Lung (tissue), 12 donors: ENCODE measurements around the gene ZPR1. TPM values are rescaled to one million over a fixed set of nuclear protein-coding genes. Genes with fewer than 3 reads are reported as not detected.

ENCODE experiments used
- ATAC-seq: fragments of 200-7000 bp; cut with Tn5 transposase; one replicate; pipeline ENCODE4 v1.9.1; 2020; ENCODE audit warnings: moderate number of reproducible peaks; ENCODE audit not compliant: insufficient read depth, low FRiP score
- DNase-seq, 3 donors: peaks; one replicate each; pipeline ENCODE4 v3.0.0-alpha.2; 2013 to 2017
- H3K27ac ChIP-seq, 2 donors: one replicate each; pipeline ENCODE4 v1.5.1; 2013; ENCODE audit warnings: mild to moderate bottlenecking in 2 of 2, moderate library complexity in 2 of 2, control low read depth in 1 of 2, inconsistent platforms in 1 of 2, low read depth in 1 of 2, low read length in 1 of 2
- H3K27me3 ChIP-seq, 3 donors: one replicate each; pipeline ENCODE4 v1.5.1; 2013; ENCODE audit warnings: low read length in 2 of 3; ENCODE audit not compliant: control insufficient read depth in 3 of 3, insufficient read depth in 3 of 3
- H3K36me3 ChIP-seq, 4 donors: one replicate each; pipeline ENCODE4 v1.5.1; 2013; ENCODE audit warnings: low read length in 4 of 4, mild to moderate bottlenecking in 1 of 4, moderate library complexity in 1 of 4; ENCODE audit not compliant: control insufficient read depth in 4 of 4, insufficient read depth in 4 of 4
- H3K4me1 ChIP-seq, 5 donors: one replicate each; pipeline ENCODE4 v1.5.1; 2013; ENCODE audit warnings: low read length in 5 of 5, mild to moderate bottlenecking in 2 of 5, moderate library complexity in 1 of 5; ENCODE audit not compliant: control insufficient read depth in 5 of 5, insufficient read depth in 5 of 5
- H3K4me3 ChIP-seq: one replicate; pipeline ENCODE4 v1.5.1; 2013; ENCODE audit warnings: mild to moderate bottlenecking, control low read depth, moderate library complexity
- H3K9ac ChIP-seq, 2 donors: one replicate each; pipeline ENCODE4 v1.5.1; 2013; ENCODE audit warnings: low read length in 2 of 2, control low read depth in 1 of 2; ENCODE audit not compliant: insufficient read depth in 1 of 2
- H3K9me3 ChIP-seq, 4 donors: one replicate each; pipeline ENCODE4 v1.5.1; 2013; ENCODE audit warnings: low read length in 3 of 4, mild to moderate bottlenecking in 1 of 4, moderate library complexity in 1 of 4; ENCODE audit not compliant: control insufficient read depth in 4 of 4, insufficient read depth in 3 of 4
- WGBS, 2 donors: extraction: QIAGEN DNeasy Blood & Tissue Kit; methylation state at CpG; one replicate each; pipeline ENCODE4 v1.1.7; 2013; 5-methylcytosine and 5-hydroxymethylcytosine counted together
- polyA plus RNA-seq, 2 donors: library from polyadenylated mRNA; stranded (reverse); fragments of 200-250 nt; gene quantifications; one replicate each; pipeline ENCODE4 v1.2.1, GENCODE V29; 2013
- total RNA-seq, 2 donors: library from RNA; depleted of rRNA in 1 of 2; stranded (reverse); fragments of >200 nt in 1 of 2; gene quantifications; one replicate each; pipeline ENCODE4 v1.2.1, GENCODE V29; 2014 to 2021
- TF ChIP-seq, protein P1 (sequence below): IDR thresholded peaks from 2 replicates; pipeline ENCODE4 v1.5.1; 2012; ENCODE audit warnings: mild to moderate bottlenecking; ENCODE audit errors: control extremely low read depth, extremely low read depth
- donor health status: control.
- donor health status: control.
- donor health status: Bipolar disorder and iron deficiency.
- donor health status: healthy.
- donor health status: DM: yes; HTN: yes; CAD: no.

ZPR1 gene
- total and polyA plus RNA-seq, 4 donors = 19.4 to 50.9 (median 34.5) TPM

DNA sequence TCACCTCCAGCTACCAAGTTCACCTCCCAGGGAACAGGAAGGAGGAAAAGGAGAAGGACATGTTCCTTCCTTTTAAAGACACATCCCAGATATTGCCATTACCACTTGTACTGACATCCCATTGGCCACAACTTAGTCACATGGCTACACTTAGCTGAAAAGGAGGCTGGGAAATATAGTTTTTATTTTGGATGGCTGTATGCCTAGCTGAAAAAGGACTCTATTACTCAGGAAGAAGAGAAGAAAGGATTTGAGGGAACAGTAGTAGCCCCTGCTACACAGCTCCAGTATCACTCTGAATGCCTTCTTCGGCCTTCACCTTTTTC lies 5.9 kb upstream of the ZPR1 start:
- H3K27ac ChIP-seq = no peak overlapping the region
- peaks cover 0 to 2% (median 0%) of the 10 kb centered on the region in 3 donors for H3K27me3 ChIP-seq
- 100% methylated on average over 1 of the region's 1 CpG for WGBS, 2 donors
- H3K9ac ChIP-seq = no peak overlapping the region
- DNase-seq = no peak
- ATAC-seq = no peak
- no peak overlapping the region for H3K4me3 ChIP-seq
- TF ChIP-seq, protein P1, sequence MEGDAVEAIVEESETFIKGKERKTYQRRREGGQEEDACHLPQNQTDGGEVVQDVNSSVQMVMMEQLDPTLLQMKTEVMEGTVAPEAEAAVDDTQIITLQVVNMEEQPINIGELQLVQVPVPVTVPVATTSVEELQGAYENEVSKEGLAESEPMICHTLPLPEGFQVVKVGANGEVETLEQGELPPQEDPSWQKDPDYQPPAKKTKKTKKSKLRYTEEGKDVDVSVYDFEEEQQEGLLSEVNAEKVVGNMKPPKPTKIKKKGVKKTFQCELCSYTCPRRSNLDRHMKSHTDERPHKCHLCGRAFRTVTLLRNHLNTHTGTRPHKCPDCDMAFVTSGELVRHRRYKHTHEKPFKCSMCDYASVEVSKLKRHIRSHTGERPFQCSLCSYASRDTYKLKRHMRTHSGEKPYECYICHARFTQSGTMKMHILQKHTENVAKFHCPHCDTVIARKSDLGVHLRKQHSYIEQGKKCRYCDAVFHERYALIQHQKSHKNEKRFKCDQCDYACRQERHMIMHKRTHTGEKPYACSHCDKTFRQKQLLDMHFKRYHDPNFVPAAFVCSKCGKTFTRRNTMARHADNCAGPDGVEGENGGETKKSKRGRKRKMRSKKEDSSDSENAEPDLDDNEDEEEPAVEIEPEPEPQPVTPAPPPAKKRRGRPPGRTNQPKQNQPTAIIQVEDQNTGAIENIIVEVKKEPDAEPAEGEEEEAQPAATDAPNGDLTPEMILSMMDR = no peak
- no peaks in the 10 kb centered on the region for H3K36me3 ChIP-seq
- no peaks in the 10 kb centered on the region for H3K9me3 ChIP-seq
- peaks cover 0 to 16% (median 0%) of the 10 kb centered on the region in 5 donors for H3K4me1 ChIP-seq

DNA sequence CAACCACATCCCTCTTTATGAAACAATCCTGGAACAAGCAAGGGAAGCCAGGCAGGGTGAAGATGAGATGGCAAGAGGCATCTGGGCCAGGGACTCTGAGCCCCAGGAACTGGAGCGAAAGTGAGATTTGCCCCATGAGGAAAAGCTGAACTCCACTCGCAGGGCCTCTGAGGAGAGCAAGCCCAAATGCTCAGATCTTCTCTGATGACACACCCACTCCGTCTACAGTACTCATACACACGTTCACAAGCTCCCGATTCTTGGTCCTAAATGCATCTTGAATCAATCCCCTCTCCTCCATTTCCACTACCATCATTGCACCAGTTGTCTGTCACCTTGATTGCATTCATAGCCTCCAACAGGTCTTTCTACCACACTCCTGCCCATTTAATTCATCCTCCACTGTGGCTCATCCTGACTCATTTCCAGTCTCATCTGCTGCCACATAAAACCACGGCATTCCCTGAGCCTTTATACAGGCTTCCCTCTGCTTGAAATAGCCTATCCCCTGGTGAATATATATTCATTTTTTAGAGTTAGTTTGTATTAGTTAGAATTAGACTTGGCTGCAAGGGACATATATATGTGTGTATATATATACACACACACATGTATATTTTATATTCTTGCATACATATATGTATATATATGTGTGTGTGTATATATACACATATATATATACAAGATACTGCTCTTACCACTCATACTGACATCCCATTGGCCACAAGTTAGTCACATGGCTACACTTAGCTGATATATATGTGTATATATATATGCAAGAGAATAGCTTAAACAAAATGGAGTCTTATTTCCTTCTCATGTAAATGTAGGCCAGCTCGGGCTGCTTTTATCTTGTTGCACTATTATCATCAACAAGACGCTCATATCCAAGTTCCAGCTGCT lies 5.3 kb upstream of the ZPR1 start:
- ATAC-seq (no peak), DNase-seq (no peak)
- Histone ChIP-seq H3K36me3 (no peaks in the 10 kb centered on the region), H3K4me1 (peaks cover 0 to 22% (median 3%) of the 10 kb centered on the region in 5 donors), H3K27ac (no peak overlapping the region), H3K9me3 (no peaks in the 10 kb centered on the region), H3K4me3 (no peak overlapping the region), H3K27me3 (peaks cover 0 to 2% (median 0%) of the 10 kb centered on the region in 3 donors), H3K9ac (no peak overlapping the region)
- TF ChIP-seq, protein P1 = no peak
- 78 to 89% methylated on average over 8 of the region's 8 CpGs for WGBS, 2 donors

DNA sequence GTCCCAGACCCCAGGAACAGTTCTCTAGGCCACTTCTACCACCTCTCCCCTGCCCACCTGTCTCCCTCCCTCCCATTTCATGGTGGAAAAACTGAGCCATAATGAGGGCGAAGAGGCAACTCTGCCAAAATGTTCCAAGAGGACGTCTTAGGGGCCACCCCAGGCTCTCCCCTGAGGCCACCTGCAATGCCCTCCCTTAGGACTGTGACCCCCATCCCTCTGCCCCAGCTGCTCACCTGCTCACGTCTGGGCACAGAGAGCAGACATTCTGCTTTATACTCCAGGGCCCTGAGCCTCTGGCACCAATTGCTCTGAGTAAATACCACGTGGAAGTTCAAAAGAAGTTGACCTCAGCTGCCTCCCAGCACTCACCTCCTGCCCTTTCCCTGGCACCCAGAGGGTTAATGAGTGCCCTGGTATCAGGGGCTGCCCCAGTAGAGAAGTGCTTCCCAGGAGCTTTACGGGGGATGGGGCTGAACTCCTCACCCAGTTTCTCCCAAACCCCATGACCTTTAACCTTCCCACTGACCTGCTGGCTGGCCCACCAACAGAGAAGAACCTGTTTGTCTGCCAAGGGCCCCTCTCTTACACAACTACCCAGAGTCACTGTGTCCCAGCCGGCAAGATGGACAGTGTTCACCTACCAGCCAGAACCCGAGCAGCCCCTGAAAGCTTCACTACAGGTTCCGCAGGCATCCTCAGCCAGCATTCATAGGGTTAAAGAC lies 4.5 kb upstream of the ZPR1 start:
- no peak overlapping the region for H3K27ac ChIP-seq
- no peak overlapping the region for H3K9ac ChIP-seq
- TF ChIP-seq, protein P1 = no peak
- peaks cover 0 to 23% (median 3%) of the 10 kb centered on the region in 5 donors for H3K4me1 ChIP-seq
- DNase-seq = no peak
- H3K27me3 ChIP-seq = peaks cover 0 to 2% (median 0%) of the 10 kb centered on the region in 3 donors
- no peaks in the 10 kb centered on the region for H3K9me3 ChIP-seq
- no peak overlapping the region for H3K4me3 ChIP-seq
- ATAC-seq = no peak
- H3K36me3 ChIP-seq = no peaks in the 10 kb centered on the region
- WGBS, 2 donors = 73 to 84% methylated on average over 8 of the region's 8 CpGs
